Type B pancreatic cell (in vitro differentiated cells): ENCODE measurements around the gene SLC6A11. TPM values are rescaled to one million over a fixed set of nuclear protein-coding genes. Genes with fewer than 3 reads are reported as not detected.

Experiments
- DNase-seq: peaks from one replicate; pipeline ENCODE4 v3.0.0; 2021; ENCODE audit warnings: mixed read lengths; ENCODE audit not compliant: unreplicated experiment; ENCODE audit errors: extremely low spot score
- H3K27ac Mint-ChIP-seq: 2 replicates; pipeline ENCODE4 v1.8.0; 2021; ENCODE audit warnings: mild to moderate bottlenecking, mixed read lengths
- H3K27me3 Mint-ChIP-seq: 2 replicates; pipeline ENCODE4 v1.8.0; 2021; ENCODE audit warnings: mixed read lengths
- H3K36me3 Mint-ChIP-seq: 2 replicates; pipeline ENCODE4 v1.8.0; 2021; ENCODE audit warnings: mixed read lengths
- H3K4me1 Mint-ChIP-seq: one replicate; pipeline ENCODE4 v1.8.0; 2021; ENCODE audit warnings: mixed read lengths; ENCODE audit not compliant: unreplicated experiment
- H3K4me3 Mint-ChIP-seq: 2 replicates; pipeline ENCODE4 v1.8.0; 2021; ENCODE audit warnings: mild to moderate bottlenecking, mixed read lengths
- H3K9me3 Mint-ChIP-seq: 2 replicates; pipeline ENCODE4 v1.8.0; 2021; ENCODE audit warnings: mixed read lengths
- total RNA-seq: library from RNA; stranded (reverse); gene quantifications from 2 replicates; pipeline ENCODE4 v1.2.1, GENCODE V29; 2021; ENCODE audit warnings: low replicate concordance
- TF ChIP-seq, protein P1 (sequence below): fragments of 200-600 bp; sonication (generic); conservative IDR thresholded peaks from 2 replicates; pipeline ENCODE4 v1.5.0; 2021; ENCODE audit warnings: antibody characterized with exemption, mild to moderate bottlenecking

The SLC6A11 gene
- total RNA-seq, 1 donor from 2014 or later: 3.0 TPM

DNA sequence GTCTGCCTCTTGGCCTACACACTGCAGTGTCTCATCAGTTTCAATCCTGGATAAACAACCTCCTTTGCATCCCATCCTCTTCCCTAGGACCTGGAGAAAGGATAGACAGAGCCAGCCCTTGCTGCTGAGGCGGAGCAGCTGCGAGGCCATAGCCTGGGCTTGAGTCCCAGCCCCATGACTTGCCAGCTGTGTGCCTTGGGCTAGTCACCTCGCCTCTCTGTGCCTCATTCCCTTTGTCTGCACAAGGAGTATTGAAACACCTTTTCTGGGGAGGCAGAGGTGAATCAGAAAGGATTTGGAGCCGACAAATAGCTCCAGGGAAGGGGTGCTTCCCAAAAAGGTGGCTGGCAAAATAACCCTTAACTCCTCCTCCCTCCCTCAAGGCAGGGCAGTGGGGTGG lies 111.5 kb downstream of the SLC6A11 start:
- Mint-ChIP-seq H3K36me3 (no peaks in the 10 kb centered on the region), H3K4me3 (no peak overlapping the region), H3K27me3 (peaks cover 18% of the 10 kb centered on the region), H3K4me1 (no peaks in the 10 kb centered on the region), H3K9me3 (no peaks in the 10 kb centered on the region), H3K27ac (no peak overlapping the region)
- no peak for DNase-seq
- TF ChIP-seq, protein P1, sequence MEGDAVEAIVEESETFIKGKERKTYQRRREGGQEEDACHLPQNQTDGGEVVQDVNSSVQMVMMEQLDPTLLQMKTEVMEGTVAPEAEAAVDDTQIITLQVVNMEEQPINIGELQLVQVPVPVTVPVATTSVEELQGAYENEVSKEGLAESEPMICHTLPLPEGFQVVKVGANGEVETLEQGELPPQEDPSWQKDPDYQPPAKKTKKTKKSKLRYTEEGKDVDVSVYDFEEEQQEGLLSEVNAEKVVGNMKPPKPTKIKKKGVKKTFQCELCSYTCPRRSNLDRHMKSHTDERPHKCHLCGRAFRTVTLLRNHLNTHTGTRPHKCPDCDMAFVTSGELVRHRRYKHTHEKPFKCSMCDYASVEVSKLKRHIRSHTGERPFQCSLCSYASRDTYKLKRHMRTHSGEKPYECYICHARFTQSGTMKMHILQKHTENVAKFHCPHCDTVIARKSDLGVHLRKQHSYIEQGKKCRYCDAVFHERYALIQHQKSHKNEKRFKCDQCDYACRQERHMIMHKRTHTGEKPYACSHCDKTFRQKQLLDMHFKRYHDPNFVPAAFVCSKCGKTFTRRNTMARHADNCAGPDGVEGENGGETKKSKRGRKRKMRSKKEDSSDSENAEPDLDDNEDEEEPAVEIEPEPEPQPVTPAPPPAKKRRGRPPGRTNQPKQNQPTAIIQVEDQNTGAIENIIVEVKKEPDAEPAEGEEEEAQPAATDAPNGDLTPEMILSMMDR: no peak

DNA sequence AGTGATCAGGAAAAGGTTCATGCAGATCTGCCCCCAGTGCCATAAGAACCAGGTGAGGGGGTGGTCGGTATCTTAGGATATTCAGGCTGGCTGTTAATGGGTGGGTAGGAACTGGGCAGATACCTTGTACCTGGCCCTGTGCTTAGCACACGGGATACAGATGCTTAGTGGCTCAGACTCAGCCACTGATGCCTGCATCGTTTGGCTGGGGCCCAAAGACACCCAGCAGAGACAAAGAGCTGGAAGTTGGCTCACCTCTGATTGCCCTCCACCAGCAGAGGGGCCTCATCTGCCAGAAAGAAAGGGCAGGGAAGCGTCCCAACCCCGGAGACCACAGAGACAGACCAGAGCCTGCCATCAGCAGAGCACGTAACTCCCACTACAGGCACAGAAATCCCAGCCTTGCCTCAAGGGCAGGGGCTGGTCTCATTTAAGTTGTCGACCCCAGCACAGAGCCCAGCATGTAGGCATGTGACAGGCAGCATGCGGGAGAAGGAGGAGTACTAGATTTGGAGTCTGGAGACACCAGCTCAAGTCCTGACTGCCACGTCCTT lies 112.5 kb downstream of the SLC6A11 start:
- Mint-ChIP-seq H3K27ac (no peak overlapping the region), H3K36me3 (no peaks in the 10 kb centered on the region), H3K4me1 (no peaks in the 10 kb centered on the region), H3K9me3 (no peaks in the 10 kb centered on the region), H3K4me3 (no peak overlapping the region), H3K27me3 (peaks cover 17% of the 10 kb centered on the region)
- TF ChIP-seq, protein P1: no peak
- DNase-seq: peak; percentile 59

DNA sequence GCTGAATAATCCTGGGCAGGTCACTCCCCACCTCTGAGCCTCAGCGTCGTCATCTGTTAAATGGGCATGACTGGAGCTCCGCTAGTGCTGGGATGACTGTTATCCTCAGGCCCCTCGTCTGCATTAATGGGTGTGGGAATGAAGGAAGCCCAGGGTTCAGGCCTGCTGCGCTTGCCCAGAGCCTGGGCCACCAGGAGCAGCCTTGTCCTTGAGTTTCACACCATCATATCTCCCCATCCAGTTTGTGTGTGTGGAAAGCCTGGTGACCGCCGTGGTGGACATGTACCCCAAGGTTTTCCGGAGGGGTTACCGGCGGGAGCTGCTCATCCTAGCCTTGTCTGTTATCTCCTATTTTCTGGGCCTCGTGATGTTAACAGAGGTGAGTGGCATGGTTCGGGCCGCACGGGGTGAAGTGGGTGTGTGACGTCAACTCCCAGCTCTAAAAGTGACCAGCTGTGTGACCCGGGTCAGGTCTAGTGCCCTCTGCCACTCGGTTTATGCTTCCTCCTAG lies 113.0 kb downstream of the SLC6A11 start:
- Mint-ChIP-seq H3K4me3 (no peak overlapping the region), H3K9me3 (no peaks in the 10 kb centered on the region), H3K4me1 (no peaks in the 10 kb centered on the region), H3K27me3 (peaks cover 17% of the 10 kb centered on the region), H3K36me3 (no peaks in the 10 kb centered on the region), H3K27ac (no peak overlapping the region)
- peak; percentile 60 for DNase-seq
- TF ChIP-seq, protein P1: no peak

DNA sequence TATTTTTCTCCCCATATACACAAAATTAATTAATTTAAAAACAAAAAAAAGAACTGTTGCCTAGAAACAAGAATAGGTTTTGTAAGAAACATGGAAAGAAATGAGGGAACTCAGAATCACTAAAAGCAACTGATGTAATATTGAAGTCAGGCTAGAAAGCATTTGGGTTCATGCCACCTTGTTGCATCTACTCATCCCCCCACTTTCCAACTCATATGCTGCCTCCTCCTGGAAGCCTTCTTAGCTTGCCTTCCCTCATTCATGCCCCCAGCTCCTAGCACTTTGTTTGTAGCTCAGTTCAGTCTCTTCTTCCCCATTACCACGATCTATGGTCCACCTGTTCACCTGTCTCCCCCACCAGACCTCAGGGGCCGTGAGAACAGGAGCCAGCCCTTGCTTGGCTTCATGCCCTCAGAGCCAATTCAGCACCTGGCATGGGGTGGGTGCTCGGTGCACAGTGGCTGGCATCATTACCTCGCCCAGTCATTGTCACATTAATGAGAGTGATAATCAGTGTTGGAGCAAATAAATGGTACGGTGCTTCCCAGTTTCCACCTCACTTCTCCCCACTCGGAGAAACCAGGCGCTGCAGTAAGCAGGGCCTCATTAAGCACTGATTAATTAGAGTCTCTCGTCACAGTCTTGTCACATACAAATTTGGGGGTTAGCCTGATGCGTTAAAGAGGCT lies 114.1 kb downstream of the SLC6A11 start:
- Mint-ChIP-seq H3K4me3 (no peak overlapping the region), H3K9me3 (no peaks in the 10 kb centered on the region), H3K27me3 (peaks cover 13% of the 10 kb centered on the region), H3K27ac (no peak overlapping the region), H3K36me3 (no peaks in the 10 kb centered on the region), H3K4me1 (no peaks in the 10 kb centered on the region)
- TF ChIP-seq, protein P1: no peak
- DNase-seq: peak; percentile 40

DNA sequence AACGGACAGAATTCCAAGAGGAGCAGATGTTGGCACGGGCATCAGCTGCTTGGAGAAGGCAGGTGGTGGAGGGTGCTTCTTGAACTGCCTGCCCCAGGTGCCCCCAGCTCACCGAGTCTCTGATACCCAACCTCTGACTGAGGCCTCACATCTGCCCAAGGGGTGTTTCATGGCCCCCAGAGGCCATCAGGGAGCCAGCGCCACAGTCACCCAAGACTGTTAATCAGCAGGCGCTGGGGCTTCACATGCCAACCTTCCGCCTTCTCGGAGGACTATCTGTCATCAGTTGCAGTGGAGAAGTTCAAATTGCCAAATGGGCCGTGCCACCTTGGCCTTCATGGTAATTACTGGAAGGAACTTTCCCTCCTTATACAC lies 114.6 kb downstream of the SLC6A11 start:
- no peaks in the 10 kb centered on the region for H3K4me1 Mint-ChIP-seq
- DNase-seq: peak; percentile 42
- H3K27me3 Mint-ChIP-seq: peaks cover 13% of the 10 kb centered on the region
- H3K9me3 Mint-ChIP-seq: no peaks in the 10 kb centered on the region
- TF ChIP-seq, protein P1: no peak
- no peak overlapping the region for H3K27ac Mint-ChIP-seq
- H3K36me3 Mint-ChIP-seq: no peaks in the 10 kb centered on the region
- no peak overlapping the region for H3K4me3 Mint-ChIP-seq
